DOHH2 (cell line): ENCODE data around the gene CARHSP1.
A peak's percentile ranks its signal among the peaks of the same experiment; 100 is the strongest.

Experiments
- H3F3A ChIP-seq: fragments of 200-600 bp; sonication (generic), shearing (Covaris generic); 2 replicates; pipeline ENCODE4 v1.6.0; 2016; ENCODE audit warnings: antibody characterized with exemption, mild to moderate bottlenecking; ENCODE audit not compliant: control insufficient read depth, insufficient read depth
- H3K27ac ChIP-seq: fragments of 200-600 bp; sonication (generic); 2 replicates; pipeline ENCODE4 v1.5.1; 2014; ENCODE audit warnings: low read depth, mild to moderate bottlenecking, low read length, moderate library complexity
- H3K27me3 ChIP-seq: fragments of 200-600 bp; sonication (generic); 2 replicates; pipeline ENCODE4 v1.6.1; 2014; ENCODE audit warnings: mild to moderate bottlenecking, low read length, mixed read lengths; ENCODE audit not compliant: control insufficient read depth
- H3K36me3 ChIP-seq: fragments of 200-600 bp; sonication (generic); 2 replicates; pipeline ENCODE4 v1.6.1; 2014; ENCODE audit warnings: mild to moderate bottlenecking, low read length, moderate library complexity, mixed read lengths; ENCODE audit not compliant: control insufficient read depth
- H3K4me1 ChIP-seq: fragments of 200-600 bp; sonication (generic); 2 replicates; pipeline ENCODE4 v1.6.1; 2014; ENCODE audit warnings: mild to moderate bottlenecking, low read length, mixed read lengths; ENCODE audit not compliant: control insufficient read depth
- H3K4me2 ChIP-seq: fragments of 200-600 bp; sonication (generic); 2 replicates; pipeline ENCODE4 v1.6.0; 2014; ENCODE audit warnings: mild to moderate bottlenecking, low read length, moderate library complexity
- H3K4me3 ChIP-seq: fragments of 200-600 bp; sonication (generic); 2 replicates; pipeline ENCODE4 v1.5.1; 2014; ENCODE audit warnings: mild to moderate bottlenecking, low read length, mixed read lengths
- H3K79me2 ChIP-seq: fragments of 200-600 bp; sonication (generic); 2 replicates; pipeline ENCODE4 v1.6.1; 2014; ENCODE audit warnings: mild to moderate bottlenecking, low read length, mixed read lengths; ENCODE audit not compliant: control insufficient read depth
- H3K9me2 ChIP-seq: fragments of 200-600 bp; sonication (generic); replicated peaks from 2 replicates; pipeline ENCODE4 v1.6.1; 2014; ENCODE audit warnings: mild to moderate bottlenecking, low read length, mixed read lengths; ENCODE audit not compliant: control insufficient read depth
- H3K9me3 ChIP-seq: fragments of 200-600 bp; sonication (generic); 2 replicates; pipeline ENCODE4 v1.6.1; 2014; ENCODE audit warnings: antibody characterized with exemption, low read length, mixed read lengths; ENCODE audit not compliant: control insufficient read depth, insufficient read depth
- H4K20me1 ChIP-seq: fragments of 200-600 bp; sonication (generic); 2 replicates; pipeline ENCODE4 v1.6.0; 2014; ENCODE audit warnings: low read depth, mild to moderate bottlenecking, antibody characterized with exemption, low read length, moderate library complexity; ENCODE audit not compliant: control insufficient read depth, insufficient read depth
- CTCF ChIP-seq: fragments of 200-600 bp; sonication (generic); IDR thresholded peaks from one replicate; pipeline ENCODE4 v1.5.1; 2014; ENCODE audit warnings: antibody characterized with exemption, mild to moderate bottlenecking, low read depth, low read length; ENCODE audit not compliant: poor library complexity, severe bottlenecking
- EZH2phosphoT487 ChIP-seq: fragments of 200-600 bp; sonication (generic); IDR thresholded peaks from 2 replicates; pipeline ENCODE4 v1.6.1; 2017; ENCODE audit warnings: borderline replicate concordance, mild to moderate bottlenecking, antibody characterized with exemption, low read length, moderate library complexity, mixed read lengths

Gene CARHSP1

DNA sequence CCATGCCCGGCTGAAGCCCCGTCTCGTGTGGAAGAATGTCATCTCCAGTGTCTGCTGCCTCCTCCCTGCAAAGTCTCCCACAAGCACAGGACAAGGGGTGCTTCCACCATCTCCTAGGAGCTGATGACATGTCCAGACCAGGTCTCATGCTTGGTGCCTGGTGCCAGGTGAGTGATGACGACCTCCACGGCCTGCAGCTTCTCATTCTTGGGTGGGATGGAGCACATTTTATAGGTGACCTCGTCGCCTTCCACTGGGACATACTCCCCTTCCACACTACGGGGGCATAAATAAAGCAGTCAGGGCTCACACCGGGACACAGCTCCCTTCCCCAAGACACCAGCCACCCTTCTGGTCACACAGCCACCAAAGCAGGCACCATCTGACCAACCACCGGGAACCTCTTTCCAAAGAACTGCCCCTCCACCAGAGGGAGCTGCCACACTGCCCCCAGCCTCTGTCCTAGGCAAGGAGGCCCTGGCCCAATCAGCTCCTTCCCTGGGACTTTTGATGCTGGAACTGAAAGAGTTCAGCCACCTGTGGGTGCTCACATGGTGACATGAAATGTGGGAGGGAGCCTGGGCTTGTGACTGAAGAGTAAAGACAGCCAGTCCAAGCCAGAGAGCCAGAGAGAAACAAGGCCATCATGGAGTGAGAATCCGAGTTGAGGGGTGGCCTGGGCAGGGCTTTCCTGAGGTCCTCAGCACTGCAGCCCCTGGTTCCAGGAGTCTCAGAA lies 13.6 kb downstream of the CARHSP1 start:
- Histone ChIP-seq H3K36me3 (peaks cover 83% of the 10 kb centered on the region), H3K27ac (no peak overlapping the region), H3K9me2 (no peaks in the 10 kb centered on the region)

GRCh38 chr16:8854298-8854948 lies 14.4 kb downstream of the CARHSP1 start:
- H4K20me1 ChIP-seq = no peaks in the 10 kb centered on the region; the same call in 1 of the 2 replicates
- H3K4me3 ChIP-seq = no peak overlapping the region
- no peaks in the 10 kb centered on the region for H3K9me2 ChIP-seq
- H3K9me3 ChIP-seq = no peaks in the 10 kb centered on the region
- TF ChIP-seq CTCF (no peak), EZH2phosphoT487 (no peak)
- H3K4me1 ChIP-seq = no peaks in the 10 kb centered on the region
- peaks cover 4% of the 10 kb centered on the region; the same call in 1 of the 2 replicates for H3F3A ChIP-seq
- no peak overlapping the region for H3K27ac ChIP-seq
- H3K27me3 ChIP-seq = no peaks in the 10 kb centered on the region
- H3K4me2 ChIP-seq = no peak overlapping the region
- H3K36me3 ChIP-seq = peaks cover 86% of the 10 kb centered on the region
- peaks cover 16% of the 10 kb centered on the region for H3K79me2 ChIP-seq

More for the DNA sequence above, 13.6 kb downstream of the CARHSP1 start:
- Histone ChIP-seq H4K20me1 (peaks cover 3% of the 10 kb centered on the region; the same call in 1 of the 2 replicates), H3F3A (peaks cover 4% of the 10 kb centered on the region; the same call in 1 of the 2 replicates), H3K4me3 (no peak overlapping the region), H3K4me1 (peaks cover under 1% of the 10 kb centered on the region; the same call in 1 of the 2 replicates), H3K4me2 (no peak overlapping the region), H3K9me3 (no peaks in the 10 kb centered on the region), H3K27me3 (no peaks in the 10 kb centered on the region), H3K79me2 (peaks cover 24% of the 10 kb centered on the region)
- no peak for TF ChIP-seq EZH2phosphoT487
- TF ChIP-seq CTCF = peak; percentile 42

DNA sequence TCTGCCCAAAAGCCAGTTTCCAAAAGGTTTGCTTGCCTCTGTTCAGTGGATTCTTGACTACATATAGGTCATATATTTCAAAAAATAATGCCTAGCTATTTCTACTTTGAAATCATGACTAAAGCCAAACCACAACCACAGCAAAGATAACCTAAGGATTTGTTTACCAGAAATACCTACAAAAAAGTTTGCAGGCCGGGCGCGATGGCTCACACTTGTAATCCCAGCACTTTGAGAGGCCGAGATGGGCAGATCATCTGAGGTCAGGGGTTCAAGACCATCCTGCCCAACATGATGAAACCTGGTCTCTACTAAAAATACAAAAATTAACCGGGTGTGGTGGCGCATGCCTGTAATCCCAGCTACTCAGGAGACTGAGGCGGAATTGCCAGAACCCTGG lies 15.2 kb downstream of the CARHSP1 start:
- H3K4me3 ChIP-seq = no peak overlapping the region
- H3F3A ChIP-seq = peaks cover 4% of the 10 kb centered on the region; the same call in 1 of the 2 replicates
- H3K27ac ChIP-seq = no peak overlapping the region
- no peaks in the 10 kb centered on the region; the same call in 1 of the 2 replicates for H4K20me1 ChIP-seq
- peaks cover 8% of the 10 kb centered on the region for H3K79me2 ChIP-seq
- no peaks in the 10 kb centered on the region for H3K27me3 ChIP-seq
- peaks cover 86% of the 10 kb centered on the region for H3K36me3 ChIP-seq
- H3K9me3 ChIP-seq = no peaks in the 10 kb centered on the region
- no peaks in the 10 kb centered on the region for H3K9me2 ChIP-seq
- H3K4me1 ChIP-seq = no peaks in the 10 kb centered on the region
- H3K4me2 ChIP-seq = no peak overlapping the region
- TF ChIP-seq CTCF = no peak
- no peak for TF ChIP-seq EZH2phosphoT487
